ENCODE data around the gene TM4SF18.
A peak's percentile ranks its signal among the peaks of the same experiment; 100 is the strongest.
"Not testable (repeated sequence)": the region's sequence is repeated elsewhere in the genome, so short reads cannot be mapped to it uniquely, and the experiment has no call there.

TM4SF18 gene

DNA sequence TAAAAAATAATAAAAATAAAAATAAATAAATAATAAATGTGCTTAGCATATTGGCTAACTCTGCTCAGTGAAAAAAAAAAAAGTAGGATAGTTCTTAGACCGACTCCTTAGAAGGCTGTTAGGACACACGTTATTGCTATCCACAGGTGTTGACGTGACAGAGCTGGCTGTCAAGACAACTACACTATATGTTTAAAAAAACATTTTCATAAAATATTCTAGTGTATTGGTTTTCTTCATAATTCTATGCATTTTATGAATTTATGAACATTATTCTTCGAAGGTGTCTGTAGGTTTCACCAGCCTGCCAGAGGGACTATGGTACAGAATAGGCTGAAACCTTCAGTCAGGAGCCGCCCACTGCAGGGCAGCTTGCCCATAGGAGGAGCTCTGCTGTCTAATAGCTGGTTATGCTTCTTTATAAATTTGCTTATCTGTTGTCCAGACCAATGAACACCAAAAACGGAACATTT is 34.8 kb upstream of the TM4SF18 start:
- DNase-seq: peak; percentile 30 to 76

DNA sequence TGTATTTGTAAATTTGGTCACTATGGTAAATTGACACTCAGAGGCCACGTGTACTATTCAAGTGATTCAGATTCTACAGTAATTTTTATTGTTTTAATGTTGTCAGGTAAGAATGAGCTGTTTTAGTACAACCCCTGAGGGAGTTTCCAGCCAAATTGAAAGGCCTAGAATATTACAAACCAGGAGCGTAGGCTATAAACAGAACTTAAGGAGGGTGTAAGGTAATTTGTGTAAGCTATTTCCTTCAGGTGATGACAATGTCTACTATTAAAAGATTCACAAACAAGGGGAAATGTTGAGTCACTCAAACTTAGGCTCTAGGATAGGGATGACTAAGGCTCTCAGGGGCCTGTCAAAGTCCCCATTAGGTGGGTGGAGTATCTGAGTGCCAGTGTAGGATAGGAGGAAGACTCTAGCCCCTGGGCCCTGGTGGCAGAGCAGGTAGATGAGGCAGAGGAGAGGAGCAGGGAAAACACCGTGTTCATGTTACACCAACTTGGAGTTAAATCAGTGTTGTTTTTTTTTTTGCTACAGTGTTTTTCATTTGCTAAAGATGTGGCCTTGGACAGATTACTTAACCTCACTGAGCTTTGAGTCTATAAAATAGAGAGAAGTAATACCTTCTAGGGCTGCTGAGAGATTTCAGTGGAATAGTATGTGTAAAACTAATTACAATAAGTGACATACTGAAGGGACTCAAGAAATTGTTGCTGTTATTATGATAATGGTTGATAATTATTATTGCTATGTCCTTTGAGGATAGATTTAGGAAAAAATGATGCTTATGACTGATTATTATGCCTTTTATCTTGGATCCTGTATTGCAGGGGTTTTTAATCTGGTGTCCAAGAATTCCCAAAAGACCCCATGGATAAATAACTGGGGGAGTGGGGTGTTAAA is 33.8 kb upstream of the TM4SF18 start:
- DNase-seq: peak; percentile 73 to 85

DNA sequence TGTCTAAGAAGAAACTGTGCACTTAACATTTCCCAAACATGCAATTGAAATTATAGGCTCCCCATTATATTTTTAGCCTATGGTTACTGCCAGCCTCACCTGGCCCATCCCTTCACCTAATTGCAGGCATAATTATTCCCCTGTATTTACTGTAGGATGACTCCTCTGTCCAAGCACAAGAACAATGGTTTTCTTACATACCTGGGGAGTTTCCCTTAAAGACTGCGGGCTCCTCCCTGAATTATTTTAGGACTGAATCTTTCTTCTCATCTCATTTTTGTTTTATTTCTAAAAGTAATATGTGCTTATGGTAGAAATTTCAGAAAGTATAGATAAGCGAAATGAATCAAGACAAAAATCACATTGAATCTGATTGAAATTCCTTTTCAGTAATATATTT is 32.6 kb upstream of the TM4SF18 start:
- DNase-seq: no peak

DNA sequence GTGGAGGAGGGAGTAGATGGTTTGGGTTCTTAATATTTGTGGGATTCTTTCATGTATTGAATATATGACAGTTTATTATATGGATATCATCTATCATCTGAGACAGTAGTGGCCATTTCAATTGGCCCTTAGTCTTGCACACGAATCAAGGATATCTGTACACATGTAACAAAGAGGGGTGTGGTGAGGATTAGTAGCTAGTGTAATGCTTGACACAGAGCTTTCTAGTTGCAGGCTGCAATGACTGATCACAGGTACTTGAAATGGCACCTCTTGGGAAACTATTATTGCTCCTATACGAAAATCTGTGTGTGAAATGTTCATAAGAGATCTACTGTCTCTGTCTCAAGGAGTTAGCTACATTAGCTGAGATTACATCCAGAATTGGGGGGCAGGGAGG is 31.2 kb upstream of the TM4SF18 start:
- no peak for DNase-seq

DNA sequence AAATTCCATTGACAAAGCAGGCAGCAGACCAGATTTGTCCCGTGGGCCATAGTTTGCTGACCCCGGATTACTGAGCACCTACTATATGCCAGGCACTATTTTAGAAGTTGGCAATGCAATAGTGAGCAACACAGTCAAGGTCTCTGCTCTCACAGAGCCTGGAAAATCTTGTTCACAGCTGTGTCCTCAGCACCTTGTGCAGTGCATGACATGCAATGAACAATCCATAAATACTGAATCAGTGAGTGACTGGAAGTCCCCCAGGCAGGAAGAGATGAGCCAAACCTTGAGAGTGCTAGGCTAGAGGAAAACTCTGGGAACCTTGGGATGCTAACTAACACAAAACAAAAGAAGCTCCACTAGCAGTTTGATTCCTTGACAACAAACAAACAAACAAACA is 29.6 kb upstream of the TM4SF18 start:
- DNase-seq: peak in 1 of 2 experiments; percentile 26

DNA sequence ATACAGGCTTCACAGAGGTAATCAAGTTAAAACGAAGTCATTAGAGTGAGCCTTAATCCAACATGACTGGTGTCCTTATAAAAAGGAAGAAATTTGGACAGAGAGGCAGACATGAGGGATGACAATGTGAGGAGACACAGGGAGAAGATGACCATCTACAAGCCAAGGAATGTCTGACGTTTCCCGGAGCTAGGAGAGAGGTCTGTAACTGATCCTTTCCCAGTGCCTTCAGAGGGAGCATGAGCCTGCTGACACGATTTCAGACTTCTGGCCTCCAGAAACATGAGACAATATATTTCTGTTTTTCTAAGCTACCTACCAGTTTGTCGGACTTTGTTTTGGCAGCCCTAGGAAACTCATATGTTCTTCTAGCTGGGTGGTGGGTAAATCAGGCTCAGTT is 28.9 kb upstream of the TM4SF18 start:
- no peak for DNase-seq

DNA sequence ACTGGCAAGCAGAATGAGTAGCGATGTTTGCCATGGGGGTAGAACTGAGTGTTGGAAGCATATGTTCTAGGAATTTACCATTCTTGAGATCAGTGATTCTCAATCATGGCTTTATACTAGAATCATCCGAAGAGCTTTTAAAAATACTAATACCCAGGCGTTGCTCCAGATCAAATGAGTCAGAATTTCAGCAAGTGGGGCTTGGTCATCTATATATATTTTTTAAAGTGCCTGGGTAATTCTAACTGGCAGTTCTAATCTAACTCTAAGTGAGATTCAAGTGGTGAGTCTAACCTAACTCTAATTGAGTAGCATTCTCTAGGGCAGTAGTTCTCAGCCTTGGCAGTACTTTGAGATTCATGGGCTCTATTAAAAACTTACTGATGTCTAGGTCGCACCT is 23.2 kb upstream of the TM4SF18 start:
- no peak for DNase-seq

DNA sequence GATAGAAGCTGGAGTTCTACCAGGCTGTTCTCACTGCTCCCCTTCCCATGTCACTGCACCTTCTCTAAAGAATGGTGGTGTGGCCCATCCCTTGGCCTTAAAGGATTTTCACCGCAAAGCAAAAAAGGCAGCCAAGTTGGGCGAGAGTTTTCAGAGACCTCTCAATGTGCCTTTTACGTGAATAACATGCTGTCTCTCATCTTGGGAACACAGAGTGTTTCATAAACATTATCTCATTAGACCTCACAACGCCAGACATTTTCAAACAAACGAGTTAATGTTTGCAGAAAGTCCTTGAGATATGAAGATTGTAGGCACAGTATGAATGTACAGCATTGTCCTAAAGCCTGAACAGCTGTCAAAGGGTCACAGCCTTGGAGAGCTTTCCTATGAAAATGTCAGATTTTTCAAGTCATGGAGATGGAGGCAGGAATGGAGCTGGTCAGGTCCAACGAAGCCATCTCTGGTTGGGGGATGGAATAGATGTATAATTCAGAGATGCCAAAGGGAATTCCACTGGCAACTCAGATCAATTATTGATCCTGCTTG is 22.7 kb upstream of the TM4SF18 start:
- no peak for DNase-seq

DNA sequence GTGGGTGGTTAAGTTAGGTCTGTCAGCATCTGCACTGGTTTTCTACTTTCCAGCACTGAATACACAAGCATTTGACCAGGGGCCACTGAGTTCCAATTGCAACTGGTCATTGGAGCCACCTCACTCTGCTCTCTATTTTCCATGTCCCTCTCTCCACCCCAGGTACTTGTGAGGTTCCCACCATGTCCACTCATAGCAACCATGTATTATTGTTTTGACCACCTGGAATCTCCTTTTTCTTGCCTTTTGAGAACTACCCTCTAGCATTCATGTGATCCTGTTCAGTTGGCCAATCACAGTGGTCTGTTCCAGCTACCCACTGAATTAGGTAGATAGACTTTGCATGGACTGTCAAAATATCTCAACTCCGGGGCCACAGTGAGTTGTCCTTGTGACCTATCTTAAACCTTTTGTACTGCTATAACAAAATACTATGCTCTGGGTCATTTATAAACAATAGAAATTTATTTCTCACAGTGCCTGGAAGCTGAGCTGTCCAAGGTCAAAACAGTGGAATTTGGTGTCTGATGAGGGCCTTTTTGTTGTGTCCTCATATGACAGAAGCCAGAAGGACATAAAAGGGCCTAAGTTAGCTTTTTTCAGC is 20.2 kb upstream of the TM4SF18 start:
- no peak for DNase-seq

DNA sequence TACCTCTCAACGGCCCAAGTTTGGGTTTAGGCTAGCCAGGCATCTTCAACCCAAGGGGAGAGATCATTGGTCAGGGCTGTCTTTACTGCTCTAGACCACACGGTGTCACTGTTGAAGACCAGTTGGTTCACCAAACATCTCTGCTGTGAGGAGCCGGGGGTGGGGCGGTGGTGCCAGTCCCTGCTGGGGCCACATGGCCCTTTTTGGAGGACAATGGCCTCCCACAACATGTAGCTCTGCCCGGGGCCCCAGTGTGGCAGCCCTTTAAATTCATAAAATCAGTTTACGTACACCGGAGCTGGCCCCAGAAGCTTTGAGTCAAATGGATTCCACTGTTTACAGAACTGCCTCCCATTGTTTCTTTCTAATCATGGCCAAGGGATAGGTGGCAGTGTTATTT is 19.1 kb upstream of the TM4SF18 start:
- DNase-seq: peak in 1 of 2 experiments; percentile 56

DNA sequence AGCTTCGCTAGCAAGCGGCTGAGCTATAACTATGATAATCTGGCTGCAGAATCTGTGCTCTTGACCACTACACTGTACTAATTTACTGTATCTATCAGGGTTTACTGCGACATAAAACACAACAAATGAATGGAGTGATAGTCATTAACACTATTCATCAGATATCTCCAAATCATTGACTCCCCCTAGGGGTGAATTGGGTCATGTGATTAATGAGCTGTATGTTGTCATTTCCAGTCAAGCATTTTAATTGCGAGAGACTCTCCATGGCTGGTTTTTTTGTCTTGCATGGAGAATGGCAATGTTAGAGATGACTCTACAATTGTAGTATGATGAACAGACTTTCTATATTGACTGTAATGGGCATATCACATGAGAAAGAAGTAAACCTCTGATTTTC is 10.5 kb upstream of the TM4SF18 start:
- peak in 1 of 2 experiments; percentile 11 for DNase-seq

DNA sequence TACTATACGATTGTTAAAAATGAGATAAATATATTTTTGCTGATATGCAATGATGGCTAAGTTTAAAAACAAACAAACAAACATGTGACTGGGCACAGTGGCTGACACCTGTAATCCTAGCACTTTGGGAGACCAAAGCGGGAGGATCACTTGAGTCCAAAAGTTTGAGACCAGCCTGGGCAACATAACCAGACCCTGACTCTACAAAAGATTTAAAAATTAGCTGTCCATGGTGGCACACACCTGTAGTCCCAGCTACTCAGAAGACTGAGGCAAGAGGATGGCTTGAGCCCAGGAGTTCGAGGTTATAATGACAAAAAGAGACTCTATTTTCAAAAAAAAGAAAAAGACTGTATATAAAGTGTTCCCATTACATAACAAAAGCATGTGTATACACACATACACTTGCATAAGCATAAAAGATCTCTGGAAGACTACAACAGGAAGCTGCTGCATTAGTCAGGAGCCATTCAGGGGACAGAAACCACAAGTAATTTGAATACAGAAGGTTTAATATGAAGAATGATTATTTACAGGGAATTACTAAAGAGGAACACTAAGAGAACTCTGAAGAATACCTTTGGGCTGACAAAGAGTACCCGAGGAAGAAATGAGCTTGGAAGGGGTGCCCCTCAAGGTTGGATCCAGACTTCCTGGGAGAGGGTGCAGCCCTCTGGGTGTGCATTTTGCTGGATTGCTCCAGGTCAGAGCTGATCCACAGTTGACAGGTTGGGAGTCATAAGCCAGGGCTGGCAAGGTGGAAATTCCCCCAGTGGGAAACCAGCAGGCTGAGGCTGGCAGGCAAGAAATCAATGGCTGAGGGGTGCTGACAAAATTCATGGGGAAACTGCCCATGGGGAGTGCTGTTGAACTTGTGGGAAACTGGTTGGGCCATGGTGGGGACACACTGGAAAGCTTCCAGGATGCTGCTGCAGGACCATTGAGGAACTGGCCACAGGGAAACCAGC is 9.3 kb upstream of the TM4SF18 start:
- DNase-seq: peak in 1 of 2 experiments; percentile 75

DNA sequence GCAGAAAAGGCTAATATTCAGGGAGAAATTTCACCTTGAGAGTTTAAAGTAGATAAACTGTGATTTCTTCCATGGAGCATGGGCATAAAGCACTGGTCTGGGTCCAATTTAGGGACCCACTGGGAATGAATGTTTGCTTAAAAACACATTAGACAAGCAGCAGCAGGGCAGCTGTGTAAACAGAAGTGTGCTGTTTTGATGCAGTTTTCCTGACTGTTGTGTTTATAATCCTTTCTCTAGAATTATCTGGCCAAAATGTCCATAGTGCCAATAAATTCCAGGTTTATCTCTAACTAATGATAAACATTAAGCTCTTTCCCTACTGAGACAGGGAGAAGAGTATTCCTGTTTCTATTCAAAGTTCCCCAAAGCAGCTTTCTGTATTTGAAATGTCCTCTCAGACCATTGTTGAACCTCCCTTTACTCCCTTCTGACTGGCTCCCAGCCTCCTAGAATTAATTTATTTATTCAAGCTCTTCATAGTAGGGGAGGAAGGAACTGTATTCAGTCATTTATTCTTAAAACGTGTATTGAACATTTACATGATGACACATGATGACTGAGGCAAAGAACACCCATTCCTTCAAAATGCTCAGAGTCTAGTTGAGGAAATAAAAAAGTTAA is 7.0 kb upstream of the TM4SF18 start:
- peak in 1 of 2 experiments; percentile 75 for DNase-seq

DNA sequence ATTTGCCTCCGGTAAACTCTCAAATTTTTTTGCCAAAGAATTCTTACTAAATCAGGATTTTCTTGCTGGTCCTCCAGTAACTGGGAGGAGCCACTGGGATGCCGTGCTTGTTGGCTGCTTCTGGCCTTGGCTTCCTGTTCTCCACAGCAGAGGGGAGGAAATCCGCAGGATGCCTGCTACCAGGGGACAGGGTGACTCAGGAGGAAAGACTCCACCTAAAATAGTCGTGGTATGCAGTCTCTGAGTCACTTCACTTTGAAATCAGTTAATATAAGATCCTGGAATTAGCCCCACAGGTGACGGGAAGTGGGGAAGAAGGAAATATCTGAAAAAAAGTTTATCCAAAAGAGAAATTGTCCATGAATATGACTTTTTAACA is 6.5 kb upstream of the TM4SF18 start:
- peak; percentile 95 to 99 for DNase-seq

DNA sequence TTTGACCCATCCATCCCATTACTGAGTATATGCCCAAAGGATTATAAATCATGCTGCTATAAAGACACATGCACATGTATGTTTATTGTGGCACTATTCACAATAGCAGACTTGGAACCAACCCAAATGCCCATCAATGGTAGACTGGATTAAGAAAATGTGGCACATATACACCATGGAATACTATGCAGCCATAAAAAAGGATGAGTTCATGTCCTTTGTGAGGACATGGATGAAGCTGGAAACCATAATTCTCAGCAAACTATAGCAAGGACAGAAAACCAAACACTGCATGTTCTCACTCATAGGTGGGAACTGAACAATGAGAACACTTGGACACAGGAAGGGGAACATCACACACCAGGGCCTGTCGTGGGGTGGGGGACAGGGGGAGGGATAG is 4.0 kb upstream of the TM4SF18 start:
- DNase-seq: not testable (repeated sequence)

DNA sequence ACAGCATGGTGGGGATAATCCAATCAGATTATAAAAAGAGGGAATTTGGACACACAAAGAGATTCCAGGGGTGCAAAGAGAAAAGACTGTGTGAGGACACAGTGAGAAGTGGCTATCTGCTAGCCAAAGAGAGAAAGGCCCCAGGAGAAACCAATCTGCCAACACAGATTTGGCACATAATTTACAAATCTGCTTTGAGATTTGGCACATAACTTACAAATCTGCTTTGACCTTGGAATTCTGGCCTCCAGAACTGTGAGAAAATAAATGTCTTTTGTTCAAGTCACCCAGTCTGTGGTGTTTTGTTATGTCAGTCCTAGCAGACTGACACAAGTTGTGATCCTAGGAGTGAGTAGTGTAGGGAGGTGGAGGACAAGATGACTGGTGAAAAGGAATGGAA is 3.5 kb upstream of the TM4SF18 start:
- no peak for DNase-seq

DNA sequence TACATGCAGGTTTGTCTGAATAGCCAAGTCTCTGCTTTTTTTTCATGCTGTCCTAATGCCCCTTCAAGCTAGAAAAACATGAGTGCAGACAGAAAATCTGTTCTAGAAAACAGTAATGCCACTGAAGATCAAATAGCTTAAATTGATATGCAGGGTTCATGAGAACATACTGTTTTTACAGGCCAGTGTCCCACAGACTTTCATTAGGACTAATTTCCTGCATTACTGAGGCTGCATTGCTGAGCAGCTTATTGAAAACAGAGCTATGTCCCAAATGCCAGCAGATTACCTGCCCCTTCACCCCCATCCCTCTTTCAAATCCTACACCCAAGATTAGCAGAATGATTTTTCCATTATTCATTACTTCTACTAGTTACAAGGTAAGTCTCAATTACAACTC is 665 bp downstream of the TM4SF18 start:
- DNase-seq: no peak

DNA sequence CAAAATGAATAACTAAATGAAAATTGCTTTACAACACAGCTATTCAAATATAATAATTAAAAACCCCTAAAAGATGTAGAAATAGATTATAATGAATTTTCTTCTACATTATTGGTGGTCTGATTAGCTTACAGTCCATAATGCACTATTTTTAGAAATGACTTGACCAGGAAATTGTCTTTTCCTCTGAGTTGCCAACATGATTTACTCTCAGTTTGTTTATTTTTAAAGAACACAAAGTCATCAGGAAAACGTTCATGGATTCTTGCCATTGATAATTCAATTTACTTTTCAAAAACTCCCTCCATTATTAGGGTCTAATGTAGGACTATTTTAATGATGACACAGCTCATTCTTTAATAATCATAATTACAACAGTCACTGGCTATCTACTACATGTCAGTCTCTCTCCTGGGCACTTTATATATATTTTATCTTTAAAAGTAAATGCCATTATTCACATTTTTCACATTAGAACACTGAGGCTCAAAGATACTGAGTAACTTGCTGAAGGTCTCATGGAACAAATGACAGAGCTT is 1.1 kb downstream of the TM4SF18 start:
- no peak for DNase-seq

DNA sequence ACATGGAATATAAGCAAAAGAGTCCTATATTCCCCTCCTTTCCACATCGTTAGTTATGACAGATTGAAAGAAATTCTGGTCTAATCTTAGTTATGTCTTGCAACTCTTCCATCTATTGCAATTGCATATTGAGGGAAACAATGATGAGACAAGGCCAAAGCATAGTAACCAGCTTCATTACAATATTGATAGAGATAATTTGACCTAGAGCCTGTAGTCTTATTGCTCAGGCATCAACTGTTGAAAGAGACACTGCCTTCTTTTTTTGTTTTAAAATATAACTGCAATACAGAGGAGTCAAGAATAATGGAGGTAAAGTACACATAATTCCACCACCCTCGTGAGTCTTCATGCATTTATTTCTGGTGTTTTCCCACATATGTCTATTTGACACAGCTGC is 2.0 kb downstream of the TM4SF18 start:
- no peak for DNase-seq

DNA sequence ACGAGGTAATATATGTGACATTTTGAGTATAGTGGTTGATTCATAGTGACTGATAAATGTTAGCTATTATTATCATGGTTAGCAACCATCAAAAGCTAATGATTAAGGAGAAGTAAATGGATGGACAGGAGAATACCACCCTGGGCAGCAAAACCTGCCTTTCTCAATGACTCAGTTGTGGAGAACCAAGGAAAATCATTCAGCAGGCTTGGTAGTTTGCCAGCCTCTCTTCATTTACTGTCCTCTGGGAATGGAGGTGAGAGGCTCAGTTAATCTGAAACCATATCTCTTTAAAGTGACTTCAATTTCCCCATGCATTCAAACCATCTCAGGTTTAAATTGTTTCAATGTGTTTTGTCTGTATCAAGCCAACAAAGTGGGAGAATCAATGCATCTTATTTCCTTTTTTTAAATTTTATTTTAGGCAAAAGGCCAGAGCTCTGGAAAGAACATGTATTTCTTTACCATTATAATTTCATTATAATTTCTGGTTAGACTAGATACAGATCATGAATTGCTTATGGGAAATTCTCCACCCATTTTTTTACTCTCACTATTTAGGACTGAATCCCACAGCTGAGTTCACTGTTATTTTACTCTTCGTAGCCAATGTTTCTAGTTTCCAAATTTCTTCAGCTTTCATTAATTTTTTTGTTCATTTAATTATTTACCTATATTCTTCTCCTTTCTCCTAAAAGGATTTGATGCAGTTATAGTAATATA is 2.7 kb downstream of the TM4SF18 start:
- DNase-seq: no peak

DNA sequence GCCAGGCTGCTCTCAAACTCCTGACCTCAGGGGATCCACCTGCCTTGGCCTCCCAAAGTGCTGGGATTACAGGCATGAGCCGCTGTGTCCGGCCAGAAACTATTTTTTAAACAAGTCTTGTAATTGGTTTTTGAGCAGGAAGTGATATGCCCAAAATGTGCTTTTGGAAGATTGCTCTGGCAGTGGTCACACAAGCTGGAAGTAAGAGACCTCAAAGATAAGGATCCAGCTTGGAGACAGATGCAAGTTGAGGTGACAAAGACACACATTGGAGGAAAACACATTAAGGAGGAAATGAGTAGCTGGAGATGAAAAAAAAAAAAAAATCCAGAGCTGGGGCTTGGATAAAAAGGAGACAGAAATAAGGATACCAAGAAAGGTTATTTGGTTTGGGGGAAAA is 6.3 kb downstream of the TM4SF18 start:
- no peak for DNase-seq
